Fibroblast of upper back skin (primary cell): ENCODE measurements around the gene EXPH5.
"Not testable (repeated sequence)": the region's sequence is repeated elsewhere in the genome, so short reads cannot be mapped to it uniquely, and the experiment has no call there.

Experiments
- DNase-seq: peaks from one replicate; pipeline ENCODE4 v3.0.0-alpha.2; 2013

Gene EXPH5

GRCh38 chr11:108593214-108593922 is at the start of gene EXPH5:
EXPH5 (minus strand) TSS chr11:108593768; CDS start chr11:108593536, 232 bp downstream.
- peak; percentile 24 for DNase-seq

GRCh38 chr11:108641752-108642151 is 48.2 kb upstream of the EXPH5 start:
- not testable (repeated sequence) for DNase-seq

- DNase-seq, result no peak
These were observed 45.6 kb upstream of the EXPH5 start for GRCh38 chr11:108639146-108639545.

- no peak for DNase-seq
These were observed 42.7 kb upstream of the EXPH5 start for GRCh38 chr11:108636222-108636621.

GRCh38 chr11:108635106-108635505 is 41.5 kb upstream of the EXPH5 start:
- DNase-seq, result peak; percentile 13

GRCh38 chr11:108632041-108632704 is 38.6 kb upstream of the EXPH5 start:
- DNase-seq, result no peak

GRCh38 chr11:108629274-108629673 is 35.7 kb upstream of the EXPH5 start:
- DNase-seq, result no peak

GRCh38 chr11:108628812-108629211 is 35.2 kb upstream of the EXPH5 start:
- DNase-seq, result no peak

- DNase-seq, result no peak
These were observed 34.8 kb upstream of the EXPH5 start for GRCh38 chr11:108628326-108628725.

GRCh38 chr11:108624196-108624925 is 30.8 kb upstream of the EXPH5 start:
- no peak for DNase-seq

GRCh38 chr11:108622341-108622740 is 28.8 kb upstream of the EXPH5 start:
- DNase-seq, result no peak

GRCh38 chr11:108620958-108621772 is 27.6 kb upstream of the EXPH5 start:
- no peak for DNase-seq

- DNase-seq, result peak; percentile 28
These were observed 25.0 kb upstream of the EXPH5 start for GRCh38 chr11:108618529-108618928.

GRCh38 chr11:108617055-108617454 is 23.5 kb upstream of the EXPH5 start:
- DNase-seq, result no peak

GRCh38 chr11:108616549-108616948 is 23.0 kb upstream of the EXPH5 start:
- DNase-seq, result peak; percentile 90

GRCh38 chr11:108614086-108614485 is 20.5 kb upstream of the EXPH5 start:
- DNase-seq, result no peak

GRCh38 chr11:108609682-108610081 is 16.1 kb upstream of the EXPH5 start:
- DNase-seq, result peak; percentile 77

GRCh38 chr11:108608548-108608947 is 15.0 kb upstream of the EXPH5 start:
- DNase-seq, result no peak

GRCh38 chr11:108606495-108607160 is 13.1 kb upstream of the EXPH5 start:
- no peak for DNase-seq

- DNase-seq, result no peak
These were observed 12.5 kb upstream of the EXPH5 start for GRCh38 chr11:108606070-108606469.

GRCh38 chr11:108602818-108603217 is 9.2 kb upstream of the EXPH5 start:
- not testable (repeated sequence) for DNase-seq

GRCh38 chr11:108601150-108601549 is 7.6 kb upstream of the EXPH5 start:
- DNase-seq, result peak; percentile 38
